Measurements from ENCODE around the gene SLC26A6. TPM values are rescaled to one million over a fixed set of nuclear protein-coding genes. Genes with fewer than 3 reads are reported as not detected.

SLC26A6 gene
- total RNA-seq, 1 experiment from 2014 or later = 44.9 TPM

- TF ChIP-seq EZH2phosphoT487 (IDR thresholded peaks at IDR 0.05; ENCODE audit: borderline replicate concordance, low read length) (no peak), CTCF (conservative IDR thresholded peaks at IDR 0.05; ENCODE audit: low read depth, low read length) (no peak), EZH2 (IDR thresholded peaks at IDR 0.05; ENCODE audit: low read length, unreplicated experiment) (no peak)
- intact Hi-C loops (cut with micrococcal nuclease) = loop anchor here (5.0 kb wide), 1 partner anchor 38 kb away; the partner anchor contains the start of gene PFKFB4
- H4K20me1 ChIP-seq (ENCODE audit: low read length) = no peaks in the 10 kb centered on the region
- peaks cover 15% of the 10 kb centered on the region for H3K36me3 ChIP-seq (ENCODE audit: low read depth, low read length)
- peaks cover 54% of the 10 kb centered on the region for H3K4me1 ChIP-seq (ENCODE audit: insufficient read depth, low read length)
- H3K9me2 ChIP-seq (replicated peaks; ENCODE audit: low read length) = no peaks in the 10 kb centered on the region
- H3K9ac ChIP-seq (ENCODE audit: low read length) = peak within 1 kb of the TSS; percentile 19; the same call in 1 of the 2 replicates
- no peaks in the 10 kb centered on the region for H3K27me3 ChIP-seq (ENCODE audit: low read length)
- peak within 1 kb of the TSS; percentile 51 for H3K4me2 ChIP-seq (ENCODE audit: low read length)
- ChIA-PET CTCF (no interaction called here), POLR2A (ENCODE audit: unreplicated experiment) (no interaction called here)
- H3K4me3 ChIP-seq (ENCODE audit: low read length) = no peak within 1 kb of the TSS
- BruUV-seq (replicated peaks) = no TSS peak
- DNase-seq (no peak), ATAC-seq (no peak)
- H3K9me3 ChIP-seq (ENCODE audit: low read length) = no peaks in the 10 kb centered on the region
- H3F3A ChIP-seq (ENCODE audit: low read length, unreplicated experiment) = no peaks in the 10 kb centered on the region
- no peak within 1 kb of the TSS for H2AFZ ChIP-seq (ENCODE audit: low read length)
- H3K27ac ChIP-seq (ENCODE audit: low read length) = peak within 1 kb of the TSS; percentile 74
- H3K79me2 ChIP-seq (ENCODE audit: low read length) = no peaks in the 10 kb centered on the region
Measured at GRCh38 chr3:48595075-48595525, 40.2 kb downstream of the SLC26A6 start, which contains the start of gene COL7A1. Gene COL7A1 (minus strand): TSS chr3:48595329. CDS start chr3:48595159, 170 bp downstream.

- BruUV-seq (replicated peaks) = no TSS peak
- Histone ChIP-seq H3F3A (ENCODE audit: low read length, unreplicated experiment) (no peaks in the 10 kb centered on the region), H3K9me2 (replicated peaks; ENCODE audit: low read length) (no peaks in the 10 kb centered on the region), H3K36me3 (ENCODE audit: low read depth, low read length) (peaks cover 10% of the 10 kb centered on the region), H2AFZ (ENCODE audit: low read length) (no peak overlapping the region), H3K79me2 (ENCODE audit: low read length) (no peaks in the 10 kb centered on the region), H3K9me3 (ENCODE audit: low read length) (no peaks in the 10 kb centered on the region), H3K4me2 (ENCODE audit: low read length) (no peak overlapping the region), H3K4me3 (ENCODE audit: low read length) (no peak overlapping the region), H3K27ac (ENCODE audit: low read length) (0 out of 2 replicates have a peak overlapping the region, but pooled peaks have one; percentile 74), H3K4me1 (ENCODE audit: insufficient read depth, low read length) (peaks cover 49% of the 10 kb centered on the region), H4K20me1 (ENCODE audit: low read length) (no peaks in the 10 kb centered on the region), H3K9ac (ENCODE audit: low read length) (no peak overlapping the region), H3K27me3 (ENCODE audit: low read length) (no peaks in the 10 kb centered on the region)
- ChIA-PET POLR2A (ENCODE audit: unreplicated experiment) (no interaction called here), CTCF (no interaction called here)
- ATAC-seq (no peak), DNase-seq (no peak)
- intact Hi-C loops (cut with micrococcal nuclease) = loop anchor here (5.0 kb wide), 1 partner anchor 37 kb away; the partner anchor contains the start of gene PFKFB4
- TF ChIP-seq EZH2 (IDR thresholded peaks at IDR 0.05; ENCODE audit: low read length, unreplicated experiment) = no peak
- no peak for TF ChIP-seq EZH2phosphoT487 (IDR thresholded peaks at IDR 0.05; ENCODE audit: borderline replicate concordance, low read length)
- TF ChIP-seq CTCF (conservative IDR thresholded peaks at IDR 0.05; ENCODE audit: low read depth, low read length) = no peak
Measured at GRCh38 chr3:48594417-48595049, 40.7 kb downstream of the SLC26A6 start.

GRCh38 chr3:48593337-48593736, 41.9 kb downstream of the SLC26A6 start:
- intact Hi-C loops (cut with micrococcal nuclease) = no loop called here
- Histone ChIP-seq H3K4me2 (ENCODE audit: low read length) (no peak overlapping the region), H3K4me3 (ENCODE audit: low read length) (no peak overlapping the region), H3K4me1 (ENCODE audit: insufficient read depth, low read length) (peaks cover 37% of the 10 kb centered on the region), H3K79me2 (ENCODE audit: low read length) (no peaks in the 10 kb centered on the region), H4K20me1 (ENCODE audit: low read length) (no peaks in the 10 kb centered on the region), H3K9me3 (ENCODE audit: low read length) (no peaks in the 10 kb centered on the region), H3K27ac (ENCODE audit: low read length) (no peak overlapping the region), H2AFZ (ENCODE audit: low read length) (no peak overlapping the region), H3K9me2 (replicated peaks; ENCODE audit: low read length) (no peaks in the 10 kb centered on the region), H3K9ac (ENCODE audit: low read length) (no peak overlapping the region), H3K36me3 (ENCODE audit: low read depth, low read length) (peaks cover 8% of the 10 kb centered on the region), H3F3A (ENCODE audit: low read length, unreplicated experiment) (no peaks in the 10 kb centered on the region), H3K27me3 (ENCODE audit: low read length) (no peaks in the 10 kb centered on the region)
- CTCF ChIA-PET = no interaction called here
- BruUV-seq (replicated peaks) = no TSS peak
- POLR2A ChIA-PET (ENCODE audit: unreplicated experiment) = no interaction called here
- DNase-seq (no peak), ATAC-seq (no peak)
- TF ChIP-seq EZH2 (IDR thresholded peaks at IDR 0.05; ENCODE audit: low read length, unreplicated experiment) (no peak), EZH2phosphoT487 (IDR thresholded peaks at IDR 0.05; ENCODE audit: borderline replicate concordance, low read length) (no peak), CTCF (conservative IDR thresholded peaks at IDR 0.05; ENCODE audit: low read depth, low read length) (no peak)
